NCI-H510A treated with DMSO at 0.1 percent for 48 hours (cell line): ENCODE results near the gene SMC5.
"Not testable (repeated sequence)": the region's sequence is repeated elsewhere in the genome, so short reads cannot be mapped to it uniquely, and the experiment has no call there.

Experiments used
- DNase-seq: peaks from one replicate; lab custom pipeline; 2025; lab: John Stamatoyannopoulos, UW

The SMC5 gene

GRCh38 chr9:70258692-70259511 is at the start of gene SMC5:
SMC5 (plus strand) TSS chr9:70258978; CDS start chr9:70259079, 101 bp downstream.
- peak; percentile 91 for DNase-seq

- DNase-seq = no peak
Measured at GRCh38 chr9:70217029-70217428, 41.7 kb upstream of the SMC5 start.

- DNase-seq = no peak
Measured at GRCh38 chr9:70218767-70219166, 40.0 kb upstream of the SMC5 start.

GRCh38 chr9:70220216-70220615 is 38.6 kb upstream of the SMC5 start:
- DNase-seq = no peak

GRCh38 chr9:70222354-70222753 is 36.4 kb upstream of the SMC5 start:
- no peak for DNase-seq

GRCh38 chr9:70228118-70228517 is 30.7 kb upstream of the SMC5 start:
- no peak for DNase-seq

- DNase-seq = no peak
Measured at GRCh38 chr9:70228611-70229010, 30.2 kb upstream of the SMC5 start.

GRCh38 chr9:70229026-70229425 is 29.8 kb upstream of the SMC5 start:
- no peak for DNase-seq

GRCh38 chr9:70229579-70229978 is 29.2 kb upstream of the SMC5 start:
- no peak for DNase-seq

- DNase-seq = no peak
Measured at GRCh38 chr9:70232476-70232875, 26.3 kb upstream of the SMC5 start.

- not testable (repeated sequence) for DNase-seq
Measured at GRCh38 chr9:70234208-70234607, 24.6 kb upstream of the SMC5 start.

- DNase-seq = not testable (repeated sequence)
Measured at GRCh38 chr9:70245952-70246351, 12.8 kb upstream of the SMC5 start.

- no peak for DNase-seq
Measured at GRCh38 chr9:70250221-70250620, 8.6 kb upstream of the SMC5 start.

- no peak for DNase-seq
Measured at GRCh38 chr9:70255486-70255885, 3.3 kb upstream of the SMC5 start.

GRCh38 chr9:70256123-70256551 is 2.6 kb upstream of the SMC5 start:
- no peak for DNase-seq

GRCh38 chr9:70257502-70257901 is 1.3 kb upstream of the SMC5 start:
- no peak for DNase-seq

- peak; percentile 88 for DNase-seq
Measured at GRCh38 chr9:70257991-70258691, 637 bp upstream of the SMC5 start.

- no peak for DNase-seq
Measured at GRCh38 chr9:70259512-70259802, 679 bp downstream of the SMC5 start.

GRCh38 chr9:70260007-70260443 is 1.2 kb downstream of the SMC5 start:
- DNase-seq = no peak

GRCh38 chr9:70260606-70261005 is 1.8 kb downstream of the SMC5 start:
- DNase-seq = no peak

- peak; percentile 6 for DNase-seq
Measured at GRCh38 chr9:70261131-70261870, 2.5 kb downstream of the SMC5 start.

- DNase-seq = no peak
Measured at GRCh38 chr9:70262366-70262765, 3.6 kb downstream of the SMC5 start.

- no peak for DNase-seq
Measured at GRCh38 chr9:70262948-70263347, 4.2 kb downstream of the SMC5 start.
